Ovary (tissue), 3 donors: ENCODE data around the gene BET1.

Source experiments
- CTCF ChIP-seq, 3 donors: fragments of 450-650 bp in 2 of 3; fragments of 200-600 bp in 1 of 3; IDR thresholded peaks; one replicate each; pipeline versions ENCODE4 v1.5.1 to v1.8.0; 2016 to 2022; ENCODE audit warnings: antibody characterized with exemption in 3 of 3, mild to moderate bottlenecking in 1 of 3
- POLR2A ChIP-seq: fragments of 450-650 bp; IDR thresholded peaks from one replicate; pipeline ENCODE4 v1.6.1; 2017; ENCODE audit warnings: antibody characterized with exemption, mild to moderate bottlenecking, moderate library complexity
- donor health status: DM: no; HTN: no; CAD: no.

GRCh38 chr7:94003446-94004023, 620 bp downstream of the BET1 start:
- TF ChIP-seq CTCF (IDR thresholded peaks at IDR 0.05), result no peak
- no peak for TF ChIP-seq POLR2A
